ENCODE results near the gene DNAAF1. TPM values are rescaled to one million over a fixed set of nuclear protein-coding genes. Genes with fewer than 3 reads are reported as not detected.

The DNAAF1 gene
- total RNA-seq, 1 donor from 2014 or later, result 0.18 TPM

GRCh38 chr16:84121007-84121406 lies 24.1 kb upstream of the DNAAF1 start:
- H3K9me3 Mint-ChIP-seq (ENCODE audit: unreplicated experiment), result no peaks in the 10 kb centered on the region
- peaks cover 7% of the 10 kb centered on the region for H3K4me1 Mint-ChIP-seq (ENCODE audit: unreplicated experiment)
- TF ChIP-seq CTCF (IDR thresholded peaks at IDR 0.05; ENCODE audit: unreplicated experiment), result no peak
- DNase-seq (ENCODE audit: low spot score), result no peak
- H3K36me3 Mint-ChIP-seq (ENCODE audit: low read depth, unreplicated experiment), result peaks cover 7% of the 10 kb centered on the region
- H3K27me3 Mint-ChIP-seq (ENCODE audit: unreplicated experiment), result peaks cover 4% of the 10 kb centered on the region
- no peak overlapping the region for H3K4me3 Mint-ChIP-seq (ENCODE audit: unreplicated experiment)
- no peak overlapping the region for H3K27ac Mint-ChIP-seq (ENCODE audit: unreplicated experiment)

DNA sequence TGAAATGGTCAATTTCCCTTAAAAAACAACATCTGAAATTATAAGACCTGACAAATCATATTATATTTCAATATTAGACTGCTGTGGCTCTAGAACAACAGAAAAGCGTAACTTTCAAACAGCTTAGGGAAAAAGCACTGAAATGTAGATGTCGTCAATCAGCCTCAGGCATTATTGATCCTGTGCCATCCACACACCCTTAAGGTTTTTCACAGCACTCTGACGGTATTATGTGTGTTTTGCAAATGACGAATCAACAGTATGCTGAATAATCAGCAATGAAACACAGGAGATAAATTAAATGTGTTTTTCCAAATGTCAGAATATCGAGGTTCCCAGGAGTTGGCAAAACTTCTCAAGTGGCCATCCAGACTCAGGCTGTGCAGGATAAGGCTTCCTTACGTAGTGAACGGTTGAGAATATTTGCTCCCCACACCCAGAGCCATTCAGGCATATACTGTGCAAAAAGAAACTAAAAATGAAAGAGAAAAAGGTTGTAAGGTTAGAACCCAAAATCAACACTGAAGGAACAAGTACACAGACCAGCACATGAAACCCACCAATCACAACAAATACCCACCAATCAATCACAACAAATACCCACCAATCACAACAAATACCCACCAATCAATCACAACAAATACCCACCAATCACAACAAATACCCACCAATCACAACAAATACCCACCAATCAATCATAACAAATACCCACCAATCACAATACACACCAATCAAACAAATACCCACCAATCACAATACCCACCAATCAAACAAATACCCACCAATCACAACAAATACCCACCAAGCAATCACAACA lies 20.6 kb upstream of the DNAAF1 start:
- Mint-ChIP-seq H3K27me3 (ENCODE audit: unreplicated experiment) (no peaks in the 10 kb centered on the region), H3K4me3 (ENCODE audit: unreplicated experiment) (no peak overlapping the region), H3K4me1 (ENCODE audit: unreplicated experiment) (no peaks in the 10 kb centered on the region), H3K36me3 (ENCODE audit: low read depth, unreplicated experiment) (peaks cover 12% of the 10 kb centered on the region), H3K9me3 (ENCODE audit: unreplicated experiment) (no peaks in the 10 kb centered on the region), H3K27ac (ENCODE audit: unreplicated experiment) (no peak overlapping the region)
- no peak for TF ChIP-seq CTCF (IDR thresholded peaks at IDR 0.05; ENCODE audit: unreplicated experiment)
- no peak for DNase-seq (ENCODE audit: low spot score)

- no peak overlapping the region for H3K4me3 Mint-ChIP-seq (ENCODE audit: unreplicated experiment)
- H3K27me3 Mint-ChIP-seq (ENCODE audit: unreplicated experiment), result peaks cover 5% of the 10 kb centered on the region
- no peaks in the 10 kb centered on the region for H3K9me3 Mint-ChIP-seq (ENCODE audit: unreplicated experiment)
- H3K36me3 Mint-ChIP-seq (ENCODE audit: low read depth, unreplicated experiment), result peaks cover 20% of the 10 kb centered on the region
- DNase-seq (ENCODE audit: low spot score), result no peak
- H3K27ac Mint-ChIP-seq (ENCODE audit: unreplicated experiment), result no peak overlapping the region
- TF ChIP-seq CTCF (IDR thresholded peaks at IDR 0.05; ENCODE audit: unreplicated experiment), result no peak
- peaks cover 2% of the 10 kb centered on the region for H3K4me1 Mint-ChIP-seq (ENCODE audit: unreplicated experiment)
Measured at GRCh38 chr16:84131117-84131516, 14.0 kb upstream of the DNAAF1 start.

GRCh38 chr16:84132527-84133285 lies 12.4 kb upstream of the DNAAF1 start:
- Mint-ChIP-seq H3K4me1 (ENCODE audit: unreplicated experiment) (peaks cover 6% of the 10 kb centered on the region), H3K27ac (ENCODE audit: unreplicated experiment) (no peak overlapping the region), H3K9me3 (ENCODE audit: unreplicated experiment) (no peaks in the 10 kb centered on the region), H3K27me3 (ENCODE audit: unreplicated experiment) (peaks cover 5% of the 10 kb centered on the region), H3K36me3 (ENCODE audit: low read depth, unreplicated experiment) (peaks cover 15% of the 10 kb centered on the region), H3K4me3 (ENCODE audit: unreplicated experiment) (no peak overlapping the region)
- DNase-seq (ENCODE audit: low spot score), result no peak
- no peak for TF ChIP-seq CTCF (IDR thresholded peaks at IDR 0.05; ENCODE audit: unreplicated experiment)

Data from endothelial cell (in vitro differentiated cells).